Right lobe of liver (tissue), 6 donors: ENCODE data around the gene TMEM120B. TPM values are rescaled to one million over a fixed set of nuclear protein-coding genes. Genes with fewer than 3 reads are reported as not detected.

ENCODE experiments used
- ATAC-seq, 4 donors: fragments of 200-7000 bp; cut with Tn5 transposase; one replicate each; pipeline ENCODE4 v1.9.1; 2020; ENCODE audit warnings: mild to moderate bottlenecking in 4 of 4, moderate library complexity in 4 of 4
- DNase-seq, 3 donors: peaks; one replicate each; pipeline ENCODE4 v3.0.0-alpha.2; 2020
- H3K27ac ChIP-seq, 3 donors: fragments of 200-600 bp; one replicate each; pipeline ENCODE4 v1.8.0; 2022
- H3K27me3 ChIP-seq, 2 donors: fragments of 200-600 bp; one replicate each; pipeline ENCODE4 v1.8.0; 2022
- H3K36me3 ChIP-seq, 4 donors: fragments of 200-600 bp; sonication (generic) in 1 of 4; one replicate each; pipeline versions ENCODE4 v1.5.1 to v1.8.0; 2017 to 2022; ENCODE audit warnings: control low read depth in 1 of 4
- H3K4me1 ChIP-seq, 4 donors: fragments of 200-600 bp; sonication (generic) in 1 of 4; one replicate each; pipeline versions ENCODE4 v1.5.1 to v1.8.0; 2017 to 2022; ENCODE audit warnings: control low read depth in 1 of 4
- H3K4me3 ChIP-seq, 3 donors: fragments of 200-600 bp; one replicate each; pipeline ENCODE4 v1.8.0; 2022
- H3K9me3 ChIP-seq, 4 donors: fragments of 200-600 bp; sonication (generic) in 1 of 4; one replicate each; pipeline versions ENCODE4 v1.5.1 to v1.8.0; 2017 to 2022; ENCODE audit warnings: control low read depth in 1 of 4
- POLR2A ChIP-seq: fragments of 450-650 bp; IDR thresholded peaks from one replicate; pipeline ENCODE4 v1.6.1; 2017; ENCODE audit warnings: antibody characterized with exemption, mild to moderate bottlenecking
- WGBS: methylation state at CpG from one replicate; pipeline ENCODE4 v1.1.6; 2018; ENCODE audit warnings: low coverage, low lambda C conversion rate; ENCODE audit not compliant: insufficient coverage; ENCODE audit errors: missing lambda C conversion rate; 5-methylcytosine and 5-hydroxymethylcytosine counted together
- intact Hi-C, 2 donors: fragments of 100-400 bp; cut with DNase I; formaldehyde crosslinking; loops; one replicate each; pipeline versions ENCODE4 v1.11.2 to v1.14.1; 2022
- total RNA-seq, 6 experiments: library from RNA; depleted of rRNA in 2 of 6; stranded (reverse); fragments of >200 nt in 2 of 6; fragmentation: NEBNext Ultra II Directional in 3 of 6; extraction: Animal tissue kit (Norgen Biotek cat#: 25700) in 3 of 6; gene quantifications; one replicate each; pipeline versions ENCODE4 v1.1.0 to v1.2.4, GENCODE V29; 2016 to 2023
- TF ChIP-seq, protein P1 (sequence below), 4 donors: fragments of 200-600 bp in 3 of 4; fragments of 450-650 bp in 1 of 4; IDR thresholded peaks; one replicate each; pipeline versions ENCODE4 v1.5.1 to v1.8.0; 2016 to 2022; ENCODE audit warnings: antibody characterized with exemption in 4 of 4, mild to moderate bottlenecking in 2 of 4
- donor health status: DM: no; HTN: yes; CAD: no.
- donor health status: DM: no; HTN: no; CAD: no.
- donor health status: DM: no; HTN: no; CAD: no.
- donor health status: DM: no; HTN: yes; CAD: no.
- donor health status: DM: no; HTN: yes; CAD: no.

The TMEM120B gene
- total RNA-seq, 6 experiments from 2014 or later, result 3.3 to 6.4 (median 4.7) TPM

DNA sequence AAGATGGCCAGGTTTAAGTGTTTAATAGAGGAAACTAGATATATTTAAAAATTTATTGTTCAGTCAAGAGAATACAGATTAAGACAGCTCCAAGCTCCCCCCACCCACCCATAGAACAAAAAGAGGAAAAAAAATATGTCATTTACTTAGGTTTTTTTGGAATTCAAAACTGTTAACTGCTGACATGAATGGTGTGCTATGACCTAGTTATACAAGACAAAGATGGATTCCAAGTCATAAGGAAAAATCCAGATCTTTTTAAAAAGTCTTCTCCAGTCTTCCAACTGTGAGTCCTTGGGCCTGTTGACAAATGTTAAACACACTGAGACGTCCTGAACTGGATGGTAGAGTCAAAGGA lies 89.9 kb downstream of the TMEM120B start:
- intact Hi-C loops, result loop anchor here in 1 of 2 donors (10.0 kb wide), 1 partner anchor 82 kb away; the partner anchor contains the start of gene PSMD9
- 0% methylated on average over 1 of the region's 1 CpG for WGBS
- Histone ChIP-seq H3K9me3 (no peaks in the 10 kb centered on the region), H3K27ac (peak overlapping the region; percentile 100), H3K36me3 (no peaks in the 10 kb centered on the region), H3K4me3 (peak overlapping the region; percentile 65 to 83 (median 67)), H3K4me1 (peaks cover 0 to 30% (median 4%) of the 10 kb centered on the region in 4 donors), H3K27me3 (no peaks in the 10 kb centered on the region)
- TF ChIP-seq, protein P1, sequence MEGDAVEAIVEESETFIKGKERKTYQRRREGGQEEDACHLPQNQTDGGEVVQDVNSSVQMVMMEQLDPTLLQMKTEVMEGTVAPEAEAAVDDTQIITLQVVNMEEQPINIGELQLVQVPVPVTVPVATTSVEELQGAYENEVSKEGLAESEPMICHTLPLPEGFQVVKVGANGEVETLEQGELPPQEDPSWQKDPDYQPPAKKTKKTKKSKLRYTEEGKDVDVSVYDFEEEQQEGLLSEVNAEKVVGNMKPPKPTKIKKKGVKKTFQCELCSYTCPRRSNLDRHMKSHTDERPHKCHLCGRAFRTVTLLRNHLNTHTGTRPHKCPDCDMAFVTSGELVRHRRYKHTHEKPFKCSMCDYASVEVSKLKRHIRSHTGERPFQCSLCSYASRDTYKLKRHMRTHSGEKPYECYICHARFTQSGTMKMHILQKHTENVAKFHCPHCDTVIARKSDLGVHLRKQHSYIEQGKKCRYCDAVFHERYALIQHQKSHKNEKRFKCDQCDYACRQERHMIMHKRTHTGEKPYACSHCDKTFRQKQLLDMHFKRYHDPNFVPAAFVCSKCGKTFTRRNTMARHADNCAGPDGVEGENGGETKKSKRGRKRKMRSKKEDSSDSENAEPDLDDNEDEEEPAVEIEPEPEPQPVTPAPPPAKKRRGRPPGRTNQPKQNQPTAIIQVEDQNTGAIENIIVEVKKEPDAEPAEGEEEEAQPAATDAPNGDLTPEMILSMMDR (IDR thresholded peaks at IDR 0.05), result no peak
- no peak for TF ChIP-seq POLR2A
- ATAC-seq (no peak), DNase-seq (no peak)

DNA sequence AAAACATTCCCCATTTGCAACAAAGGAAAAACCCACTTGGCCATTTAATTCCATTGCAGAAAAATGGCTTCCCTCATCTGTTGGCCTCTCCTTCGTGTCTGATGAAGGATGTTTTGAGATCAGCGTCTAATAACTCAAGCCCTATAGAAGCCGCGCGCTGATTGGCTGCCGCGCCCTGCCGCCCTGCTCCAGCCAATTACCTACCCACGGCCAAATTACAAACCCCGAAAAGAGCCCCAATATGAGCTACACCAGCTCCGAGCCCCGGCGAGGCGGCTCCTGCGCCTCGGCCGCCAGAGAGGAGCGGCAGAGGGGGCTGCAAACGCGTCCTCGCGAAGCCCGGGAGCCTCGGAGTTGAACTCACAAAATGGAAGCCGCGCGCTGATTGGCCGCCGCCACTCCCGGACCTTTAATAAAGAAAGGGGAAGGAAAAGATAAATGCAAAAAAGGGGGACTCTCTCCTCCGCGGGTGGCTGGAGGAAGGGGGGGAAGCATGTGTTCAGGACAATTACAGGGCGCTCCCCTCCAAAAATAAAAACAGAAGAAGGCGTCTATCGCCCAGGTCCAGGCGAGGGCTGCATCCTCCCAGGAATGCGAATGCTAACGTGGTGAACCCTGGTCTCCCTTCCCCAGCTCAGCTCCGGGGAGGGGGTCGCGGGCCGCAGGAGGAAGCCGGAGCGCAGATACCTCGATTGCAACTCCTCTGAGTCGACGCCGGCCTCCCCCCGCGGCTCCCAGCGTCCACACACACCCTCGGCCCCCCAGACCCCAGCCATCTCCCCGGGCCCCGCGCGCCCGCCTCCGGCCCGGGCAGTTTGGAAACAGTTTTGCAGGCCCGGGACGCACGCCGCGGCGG lies 90.5 kb downstream of the TMEM120B start:
- Histone ChIP-seq H3K9me3 (no peaks in the 10 kb centered on the region), H3K36me3 (peaks cover 0 to 3% (median under 1%) of the 10 kb centered on the region in 4 donors), H3K27me3 (no peaks in the 10 kb centered on the region), H3K27ac (peak overlapping the region; percentile 100), H3K4me1 (peaks cover 0 to 28% (median 5%) of the 10 kb centered on the region in 4 donors), H3K4me3 (peak overlapping the region; percentile 65 to 83 (median 67))
- intact Hi-C loops, result loop anchor here in 1 of 2 donors (10.0 kb wide), 1 partner anchor 82 kb away; the partner anchor contains the start of gene PSMD9
- TF ChIP-seq, protein P1 (IDR thresholded peaks at IDR 0.05), result no peak
- peak; percentile 99 for TF ChIP-seq POLR2A
- DNase-seq (peak; percentile 90 to 93 (median 93)), ATAC-seq (peak; percentile 41 to 46 (median 44))
- WGBS, result 0% methylated on average over 34 of the region's 65 CpGs

DNA sequence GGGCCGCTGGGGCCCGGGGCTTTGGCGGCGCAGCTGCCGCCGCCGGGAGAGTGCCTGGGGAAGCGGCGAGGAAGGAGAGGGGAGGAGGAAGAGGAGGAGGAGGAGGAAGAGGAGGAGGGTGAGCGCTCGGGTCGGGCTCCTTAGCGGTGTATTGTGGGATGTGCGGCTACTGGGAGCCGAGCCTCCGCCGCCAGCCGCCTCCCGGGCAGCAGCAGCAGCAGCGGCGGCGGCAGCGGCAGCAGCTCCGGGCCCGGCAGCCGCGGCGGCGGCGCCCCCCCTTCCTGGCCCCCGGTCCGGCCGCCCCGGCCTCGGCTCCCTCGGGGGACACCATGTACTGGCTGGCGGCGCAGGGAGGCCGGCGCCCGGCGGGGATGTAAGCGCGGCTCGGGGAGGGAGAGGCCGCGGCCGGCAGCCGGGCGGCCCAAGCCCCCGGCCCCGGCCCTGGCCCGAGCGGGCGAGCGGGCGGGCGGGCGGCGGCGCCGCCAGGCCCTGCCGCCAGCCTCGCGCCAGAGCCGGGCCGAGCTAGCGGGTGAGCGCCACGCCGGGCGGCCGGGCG lies 91.4 kb downstream of the TMEM120B start, which contains the start of gene SETD1B:
Gene SETD1B, plus strand, starts transcription at position 149 of the 556 bp plus-strand sequence. CDS start 729 bp downstream, outside the sequence.
- ATAC-seq, result peak in 3 of 4 donors; percentile 1 to 4 (median 1)
- intact Hi-C loops, result loop anchor here in 1 of 2 donors (10.0 kb wide), 1 partner anchor 81 kb away; the partner anchor contains the start of gene PSMD9
- peaks cover 0 to 20% (median 5%) of the 10 kb centered on the region in 4 donors for H3K4me1 ChIP-seq

More for the DNA sequence above, 91.4 kb downstream of the TMEM120B start, which contains the start of gene SETD1B:
- Histone ChIP-seq H3K9me3 (no peaks in the 10 kb centered on the region), H3K36me3 (peaks cover 0 to 9% (median 4%) of the 10 kb centered on the region in 4 donors), H3K27me3 (no peaks in the 10 kb centered on the region), H3K4me3 (peak within 1 kb of the TSS; percentile 65 to 83 (median 67)), H3K27ac (peak within 1 kb of the TSS; percentile 100)
- DNase-seq, result peak; percentile 64 to 80 (median 74)
- WGBS, result 2% methylated on average over 12 of the region's 74 CpGs
- TF ChIP-seq POLR2A, result peak; percentile 10
- TF ChIP-seq, protein P1 (IDR thresholded peaks at IDR 0.05), result no peak
